Sigmoid colon (tissue), 7 donors: ENCODE measurements around the gene ONECUT3. TPM values are rescaled to one million over a fixed set of nuclear protein-coding genes. Genes with fewer than 3 reads are reported as not detected.

Source experiments
- DNase-seq: peaks from one replicate; pipeline ENCODE4 v3.0.0-alpha.2; 2019
- H3K27ac ChIP-seq, 4 donors: fragments of 200-600 bp; sonication (generic); one replicate each; pipeline ENCODE4 v1.5.1; 2016 to 2019; ENCODE audit warnings: mild to moderate bottlenecking in 1 of 4
- H3K27me3 ChIP-seq, 3 donors: fragments of 200-600 bp; sonication (generic); one replicate each; pipeline ENCODE4 v1.5.1; 2019; ENCODE audit warnings: mild to moderate bottlenecking in 1 of 3
- H3K36me3 ChIP-seq, 4 donors: fragments of 200-600 bp; sonication (generic); one replicate each; pipeline ENCODE4 v1.5.1; 2016 to 2019
- H3K4me1 ChIP-seq, 4 donors: fragments of 200-600 bp; sonication (generic); one replicate each; pipeline ENCODE4 v1.5.1; 2017 to 2019
- H3K4me3 ChIP-seq, 4 donors: fragments of 200-600 bp; sonication (generic); one replicate each; pipeline ENCODE4 v1.5.1; 2017 to 2019; ENCODE audit warnings: mild to moderate bottlenecking in 2 of 4, moderate library complexity in 1 of 4
- H3K9me3 ChIP-seq, 4 donors: fragments of 200-600 bp in 3 of 4; sonication (generic) in 3 of 4; one replicate each; pipeline versions ENCODE4 v1.5.1 to v1.6.1; 2013 to 2019
- EP300 ChIP-seq, 4 donors: sonication (generic); formaldehyde crosslinking; IDR thresholded peaks; one replicate each; pipeline ENCODE4 v1.6.1; 2017; ENCODE audit warnings: antibody characterized with exemption in 4 of 4
- POLR2A ChIP-seq, 2 donors: fragments of 450-650 bp; IDR thresholded peaks; one replicate each; pipeline ENCODE4 v1.6.1; 2016; ENCODE audit warnings: antibody characterized with exemption in 2 of 2, mild to moderate bottlenecking in 2 of 2, moderate library complexity in 2 of 2
- POLR2AphosphoS5 ChIP-seq, 4 donors: sonication (generic); formaldehyde crosslinking; IDR thresholded peaks; one replicate each; pipeline ENCODE4 v1.6.1; 2017; ENCODE audit warnings: antibody characterized with exemption in 4 of 4
- WGBS, 2 donors: extraction: QIAGEN DNeasy Blood & Tissue Kit; methylation state at CpG; one replicate each; pipeline ENCODE4 v1.1.7; 2013; 5-methylcytosine and 5-hydroxymethylcytosine counted together
- intact Hi-C: fragments of 100-400 bp; cut with DNase I; formaldehyde crosslinking; loops from one replicate; pipeline ENCODE4 v1.15.1; 2023
- polyA plus RNA-seq, 3 donors: library from polyadenylated mRNA; stranded (reverse); fragments of 200-250 nt; gene quantifications; one replicate each; pipeline ENCODE4 v1.2.3, GENCODE V29; 2013
- total RNA-seq, 4 donors: library from RNA; depleted of rRNA; stranded (reverse); fragments of >200 nt; gene quantifications; one replicate each; pipeline ENCODE4 v1.1.0, GENCODE V29; 2016
- TF ChIP-seq, protein P1 (sequence below), 4 experiments: fragments of 450-650 bp in 3 of 4; fragments of 200-600 bp in 1 of 4; IDR thresholded peaks; one replicate each; pipeline ENCODE4 v1.5.1; 2016 to 2019; ENCODE audit warnings: antibody characterized with exemption in 4 of 4, mild to moderate bottlenecking in 3 of 4, moderate library complexity in 2 of 4
- donor health status: healthy with polysubstance abuse.
- donor health status: Bipolar disorder and iron deficiency.
- donor health status: healthy.

ONECUT3 gene
- total and polyA plus RNA-seq, 7 donors = not detected

DNA sequence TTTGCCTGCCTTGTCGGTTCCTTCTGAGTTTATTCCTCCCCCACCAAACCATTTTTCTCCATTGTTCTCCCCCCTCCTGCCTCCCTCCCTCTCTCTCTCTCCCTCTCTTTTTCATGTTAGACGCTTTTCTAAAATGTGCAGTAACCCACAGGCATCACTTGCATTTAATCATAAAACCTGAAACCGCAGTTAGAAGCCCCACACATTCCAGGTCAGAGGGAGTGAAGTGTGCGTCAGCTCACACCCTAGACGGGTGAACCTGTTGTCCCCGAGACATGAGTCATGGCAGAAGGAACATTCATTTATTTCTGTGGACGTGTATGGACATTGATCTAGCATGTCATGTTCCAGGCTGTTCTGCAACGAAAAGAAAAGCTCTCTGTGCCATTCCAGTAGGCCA, 19.9 kb downstream of the ONECUT3 start:
- Histone ChIP-seq H3K27me3 (peaks cover 37 to 94% (median 73%) of the 10 kb centered on the region in 3 donors), H3K27ac (no peak overlapping the region), H3K36me3 (no peaks in the 10 kb centered on the region), H3K4me3 (no peak overlapping the region), H3K4me1 (peaks cover 0 to 3% (median 0%) of the 10 kb centered on the region in 4 donors), H3K9me3 (peaks cover 10 to 17% (median 15%) of the 10 kb centered on the region in 4 donors)
- DNase-seq = no peak
- intact Hi-C loops = no loop called here
- no peak for TF ChIP-seq POLR2AphosphoS5 (IDR thresholded peaks at IDR 0.05)
- TF ChIP-seq POLR2A (IDR thresholded peaks at IDR 0.05) = no peak
- TF ChIP-seq, protein P1, sequence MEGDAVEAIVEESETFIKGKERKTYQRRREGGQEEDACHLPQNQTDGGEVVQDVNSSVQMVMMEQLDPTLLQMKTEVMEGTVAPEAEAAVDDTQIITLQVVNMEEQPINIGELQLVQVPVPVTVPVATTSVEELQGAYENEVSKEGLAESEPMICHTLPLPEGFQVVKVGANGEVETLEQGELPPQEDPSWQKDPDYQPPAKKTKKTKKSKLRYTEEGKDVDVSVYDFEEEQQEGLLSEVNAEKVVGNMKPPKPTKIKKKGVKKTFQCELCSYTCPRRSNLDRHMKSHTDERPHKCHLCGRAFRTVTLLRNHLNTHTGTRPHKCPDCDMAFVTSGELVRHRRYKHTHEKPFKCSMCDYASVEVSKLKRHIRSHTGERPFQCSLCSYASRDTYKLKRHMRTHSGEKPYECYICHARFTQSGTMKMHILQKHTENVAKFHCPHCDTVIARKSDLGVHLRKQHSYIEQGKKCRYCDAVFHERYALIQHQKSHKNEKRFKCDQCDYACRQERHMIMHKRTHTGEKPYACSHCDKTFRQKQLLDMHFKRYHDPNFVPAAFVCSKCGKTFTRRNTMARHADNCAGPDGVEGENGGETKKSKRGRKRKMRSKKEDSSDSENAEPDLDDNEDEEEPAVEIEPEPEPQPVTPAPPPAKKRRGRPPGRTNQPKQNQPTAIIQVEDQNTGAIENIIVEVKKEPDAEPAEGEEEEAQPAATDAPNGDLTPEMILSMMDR (IDR thresholded peaks at IDR 0.05) = no peak
- TF ChIP-seq EP300 (IDR thresholded peaks at IDR 0.05) = no peak
- WGBS, 2 donors = 30 to 52% methylated on average over 8 of the region's 8 CpGs

DNA sequence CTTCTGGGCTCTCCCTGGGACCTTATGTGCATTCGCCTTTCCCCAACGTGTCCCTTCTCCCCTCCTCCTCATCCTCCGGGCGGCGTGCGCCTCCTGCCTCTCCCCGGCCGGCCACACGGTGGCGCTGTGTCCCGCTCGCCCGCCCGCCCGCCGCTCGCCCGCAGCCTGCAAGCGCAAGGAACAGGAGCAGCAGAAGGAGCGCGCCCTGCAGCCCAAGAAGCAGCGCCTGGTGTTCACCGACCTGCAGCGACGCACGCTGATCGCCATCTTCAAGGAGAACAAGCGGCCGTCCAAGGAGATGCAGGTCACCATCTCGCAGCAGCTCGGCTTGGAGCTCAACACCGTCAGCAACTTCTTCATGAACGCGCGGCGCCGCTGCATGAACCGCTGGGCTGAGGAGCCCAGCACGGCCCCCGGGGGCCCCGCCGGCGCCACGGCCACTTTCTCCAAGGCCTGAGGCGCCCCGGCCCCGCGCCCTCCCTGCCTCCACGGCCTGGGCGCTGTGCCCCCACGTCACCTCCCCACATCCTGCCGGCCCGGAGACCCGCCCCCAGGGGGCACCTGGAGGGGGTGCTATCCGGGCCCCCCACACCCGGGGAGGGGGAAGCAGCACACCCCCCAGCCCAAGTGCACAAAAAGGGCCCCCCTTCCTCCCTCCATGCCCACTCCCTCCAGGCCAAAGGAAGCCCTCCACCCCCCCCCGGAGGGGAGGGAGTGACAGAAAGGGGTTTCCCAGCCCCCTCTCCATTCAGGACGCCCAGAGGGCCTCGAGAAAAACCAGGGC, 21.9 kb downstream of the ONECUT3 start:
- WGBS, 2 donors = 12 to 38% methylated on average over 59 of the region's 59 CpGs
- Histone ChIP-seq H3K36me3 (no peaks in the 10 kb centered on the region), H3K4me3 (no peak overlapping the region), H3K9me3 (peaks cover 10 to 17% (median 15%) of the 10 kb centered on the region in 4 donors), H3K4me1 (peaks cover 0 to 4% (median 2%) of the 10 kb centered on the region in 4 donors), H3K27me3 (peaks cover 34 to 94% (median 72%) of the 10 kb centered on the region in 3 donors), H3K27ac (no peak overlapping the region)
- TF ChIP-seq EP300 (IDR thresholded peaks at IDR 0.05) (no peak), POLR2AphosphoS5 (IDR thresholded peaks at IDR 0.05) (no peak), POLR2A (IDR thresholded peaks at IDR 0.05) (no peak)
- TF ChIP-seq, protein P1 (IDR thresholded peaks at IDR 0.05) = no peak
- intact Hi-C loops = no loop called here
- no peak for DNase-seq

DNA sequence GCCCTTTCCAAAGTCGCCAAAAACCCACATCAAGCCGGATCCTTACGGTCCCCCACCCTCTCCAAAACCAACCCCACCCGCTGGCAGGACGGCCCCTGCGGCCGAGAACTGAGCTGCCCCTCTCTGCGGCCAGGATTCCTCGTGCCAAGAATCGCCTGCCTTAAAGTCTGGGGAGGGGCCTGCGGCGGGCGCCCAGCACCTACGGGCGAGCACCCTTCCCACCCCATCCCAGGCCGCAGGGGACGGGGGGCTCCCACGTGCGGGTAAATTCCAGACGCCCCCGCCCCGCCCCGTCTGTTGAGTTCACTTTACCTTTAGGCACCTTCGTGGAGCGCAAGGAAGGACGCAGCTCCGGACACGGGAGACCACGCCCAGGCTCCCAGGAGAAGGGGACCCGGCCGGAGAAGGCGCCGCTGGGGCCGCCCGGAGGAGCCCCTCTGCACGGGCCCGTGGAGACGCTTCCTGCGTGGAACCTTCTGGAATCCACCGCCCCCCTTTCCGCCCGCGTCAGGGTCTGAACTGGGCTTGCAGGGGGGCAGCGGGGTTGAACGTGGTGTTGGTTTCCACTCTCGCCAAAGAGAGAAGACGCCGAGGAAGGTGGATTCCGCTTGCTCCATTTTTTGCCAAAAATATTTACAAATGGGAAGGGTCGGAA, 22.8 kb downstream of the ONECUT3 start:
- no peak for TF ChIP-seq POLR2AphosphoS5 (IDR thresholded peaks at IDR 0.05)
- no peak for TF ChIP-seq POLR2A (IDR thresholded peaks at IDR 0.05)
- TF ChIP-seq EP300 (IDR thresholded peaks at IDR 0.05) = no peak
- TF ChIP-seq, protein P1 (IDR thresholded peaks at IDR 0.05) = no peak
- H3K27ac ChIP-seq = no peak overlapping the region
- peaks cover 34 to 95% (median 74%) of the 10 kb centered on the region in 3 donors for H3K27me3 ChIP-seq
- H3K4me1 ChIP-seq = peaks cover 0 to 4% (median 2%) of the 10 kb centered on the region in 4 donors
- H3K4me3 ChIP-seq = no peak overlapping the region
- intact Hi-C loops = no loop called here
- 5 to 10% methylated on average over 50 of the region's 50 CpGs for WGBS, 2 donors
- DNase-seq = no peak
- peaks cover 4 to 9% (median 8%) of the 10 kb centered on the region in 4 donors for H3K9me3 ChIP-seq
- H3K36me3 ChIP-seq = no peaks in the 10 kb centered on the region

DNA sequence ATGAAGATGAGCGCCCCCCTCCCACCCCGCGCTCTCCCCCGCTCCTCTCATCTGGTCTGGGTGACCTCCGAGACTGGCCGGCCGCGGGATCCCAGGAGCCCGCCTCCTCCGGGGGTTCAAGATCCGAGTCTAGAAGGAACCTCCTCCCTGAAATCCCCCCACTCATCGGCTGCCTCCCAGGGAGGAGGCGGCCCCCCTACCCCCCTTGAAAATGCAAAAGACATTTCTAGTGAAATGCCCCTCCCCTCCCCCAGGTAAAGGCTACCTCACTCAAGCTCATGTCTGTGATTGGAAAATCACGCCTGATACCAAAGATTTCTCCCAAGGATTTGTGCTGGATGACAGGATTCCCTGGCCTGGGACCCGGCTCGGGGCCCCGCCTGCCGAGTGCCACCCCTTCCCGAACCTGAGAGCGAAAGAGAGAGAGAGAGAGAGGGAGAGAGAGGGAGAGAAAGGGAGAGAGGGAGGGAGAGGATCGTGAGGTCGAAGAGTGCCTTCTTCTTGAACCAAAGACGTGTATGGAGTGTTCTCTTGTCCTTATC, 23.4 kb downstream of the ONECUT3 start:
- peaks cover 0 to 10% (median 8%) of the 10 kb centered on the region in 4 donors for H3K9me3 ChIP-seq
- TF ChIP-seq, protein P1 (IDR thresholded peaks at IDR 0.05) = no peak
- TF ChIP-seq POLR2AphosphoS5 (IDR thresholded peaks at IDR 0.05) = no peak
- TF ChIP-seq POLR2A (IDR thresholded peaks at IDR 0.05) = no peak
- no peak for TF ChIP-seq EP300 (IDR thresholded peaks at IDR 0.05)
- H3K27ac ChIP-seq = no peak overlapping the region
- peaks cover 0 to 4% (median 2%) of the 10 kb centered on the region in 4 donors for H3K4me1 ChIP-seq
- 7 to 8% methylated on average over 23 of the region's 23 CpGs for WGBS, 2 donors
- intact Hi-C loops = no loop called here
- H3K4me3 ChIP-seq = no peak overlapping the region
- no peak for DNase-seq
- no peaks in the 10 kb centered on the region for H3K36me3 ChIP-seq
- peaks cover 34 to 95% (median 75%) of the 10 kb centered on the region in 3 donors for H3K27me3 ChIP-seq
